Measurements from ENCODE around the gene BFAR.
"Not testable (repeated sequence)": the region's sequence is repeated elsewhere in the genome, so short reads cannot be mapped to it uniquely, and the experiment has no call there.

BFAR gene

GRCh38 chr16:14613991-14614390, 18.8 kb upstream of the BFAR start:
- peaks cover 84% of the 10 kb centered on the region for H3K36me3 ChIP-seq (ENCODE audit: control insufficient read depth, insufficient read depth, low read length)
- WGBS, 2 experiments (ENCODE audit: insufficient coverage in 2 of 2) = 93 to 94% methylated on average over 3 to 4 of the region's 4 CpGs

GRCh38 chr16:14616280-14616679, 16.5 kb upstream of the BFAR start:
- WGBS, 2 experiments (ENCODE audit: insufficient coverage in 2 of 2) = 88 to 96% methylated on average over 3 to 4 of the region's 4 CpGs
- Histone ChIP-seq H3K4me1 (ENCODE audit: control insufficient read depth, insufficient read depth, low read length, poor library complexity, severe bottlenecking) (no peaks in the 10 kb centered on the region), H3K27ac (ENCODE audit: low read depth, low read length, severe bottlenecking) (no peak overlapping the region), H3K36me3 (ENCODE audit: control insufficient read depth, insufficient read depth, low read length) (peaks cover 73% of the 10 kb centered on the region), H3K4me3 (ENCODE audit: extremely low read depth, insufficient read depth, low read length, poor library complexity, severe bottlenecking) (no peak overlapping the region), H3K9me3 (ENCODE audit: control insufficient read depth, low read length) (no peaks in the 10 kb centered on the region)

More at GRCh38 chr16:14613991-14614390, 18.8 kb upstream of the BFAR start:
- H3K4me3 ChIP-seq (ENCODE audit: extremely low read depth, insufficient read depth, low read length, poor library complexity, severe bottlenecking) = no peak overlapping the region
- no peaks in the 10 kb centered on the region for H3K9me3 ChIP-seq (ENCODE audit: control insufficient read depth, low read length)
- no peaks in the 10 kb centered on the region for H3K4me1 ChIP-seq (ENCODE audit: control insufficient read depth, insufficient read depth, low read length, poor library complexity, severe bottlenecking)
- H3K27ac ChIP-seq (ENCODE audit: low read depth, low read length, severe bottlenecking) = no peak overlapping the region

- H3K27ac ChIP-seq (ENCODE audit: low read depth, low read length, severe bottlenecking) = no peak overlapping the region
- H3K9me3 ChIP-seq (ENCODE audit: control insufficient read depth, low read length) = no peaks in the 10 kb centered on the region
- no peak overlapping the region for H3K4me3 ChIP-seq (ENCODE audit: extremely low read depth, insufficient read depth, low read length, poor library complexity, severe bottlenecking)
- WGBS, 2 experiments (ENCODE audit: insufficient coverage in 2 of 2) = 83 to 89% methylated on average over 3 to 4 of the region's 7 CpGs
- H3K4me1 ChIP-seq (ENCODE audit: control insufficient read depth, insufficient read depth, low read length, poor library complexity, severe bottlenecking) = no peaks in the 10 kb centered on the region
- peaks cover 79% of the 10 kb centered on the region for H3K36me3 ChIP-seq (ENCODE audit: control insufficient read depth, insufficient read depth, low read length)
Observed at GRCh38 chr16:14618566-14618965, 14.2 kb upstream of the BFAR start.

- H3K36me3 ChIP-seq (ENCODE audit: control insufficient read depth, insufficient read depth, low read length) = peaks cover 55% of the 10 kb centered on the region
- WGBS, 2 experiments (ENCODE audit: insufficient coverage in 2 of 2) = 95 to 96% methylated on average over 3 to 4 of the region's 4 CpGs
Observed at GRCh38 chr16:14627078-14627477, 5.7 kb upstream of the BFAR start.

GRCh38 chr16:14628806-14629611, 3.7 kb upstream of the BFAR start:
- WGBS, 2 experiments (ENCODE audit: insufficient coverage in 2 of 2) = 70 to 88% methylated on average over 5 to 6 of the region's 12 CpGs
- H3K27ac ChIP-seq (ENCODE audit: low read depth, low read length, severe bottlenecking) = peak overlapping the region; percentile 93
- no peaks in the 10 kb centered on the region for H3K9me3 ChIP-seq (ENCODE audit: control insufficient read depth, low read length)
- peaks cover 3% of the 10 kb centered on the region for H3K4me1 ChIP-seq (ENCODE audit: control insufficient read depth, insufficient read depth, low read length, poor library complexity, severe bottlenecking)
- H3K4me3 ChIP-seq (ENCODE audit: extremely low read depth, insufficient read depth, low read length, poor library complexity, severe bottlenecking) = peak overlapping the region; percentile 78
- H3K36me3 ChIP-seq (ENCODE audit: control insufficient read depth, insufficient read depth, low read length) = peaks cover 38% of the 10 kb centered on the region

More at GRCh38 chr16:14627078-14627477, 5.7 kb upstream of the BFAR start:
- H3K4me1 ChIP-seq (ENCODE audit: control insufficient read depth, insufficient read depth, low read length, poor library complexity, severe bottlenecking) = peaks cover 3% of the 10 kb centered on the region
- H3K4me3 ChIP-seq (ENCODE audit: extremely low read depth, insufficient read depth, low read length, poor library complexity, severe bottlenecking) = no peak overlapping the region
- H3K9me3 ChIP-seq (ENCODE audit: control insufficient read depth, low read length) = no peaks in the 10 kb centered on the region
- no peak overlapping the region for H3K27ac ChIP-seq (ENCODE audit: low read depth, low read length, severe bottlenecking)

GRCh38 chr16:14629612-14629918, 3.2 kb upstream of the BFAR start:
- Histone ChIP-seq H3K4me1 (ENCODE audit: control insufficient read depth, insufficient read depth, low read length, poor library complexity, severe bottlenecking) (peaks cover 8% of the 10 kb centered on the region), H3K27ac (ENCODE audit: low read depth, low read length, severe bottlenecking) (peak overlapping the region; percentile 93), H3K36me3 (ENCODE audit: control insufficient read depth, insufficient read depth, low read length) (peaks cover 38% of the 10 kb centered on the region), H3K4me3 (ENCODE audit: extremely low read depth, insufficient read depth, low read length, poor library complexity, severe bottlenecking) (peak overlapping the region; percentile 78), H3K9me3 (ENCODE audit: control insufficient read depth, low read length) (no peaks in the 10 kb centered on the region)
- WGBS, 2 experiments (ENCODE audit: insufficient coverage in 2 of 2) = 2 to 5% methylated on average over 12 to 15 of the region's 17 CpGs

GRCh38 chr16:14629919-14630619, 2.7 kb upstream of the BFAR start, which contains the start of gene PARN:
Gene PARN (minus strand): TSS chr16:14630260. CDS start chr16:14630125, 135 bp downstream.
- Histone ChIP-seq H3K9me3 (ENCODE audit: control insufficient read depth, low read length) (no peaks in the 10 kb centered on the region), H3K27ac (ENCODE audit: low read depth, low read length, severe bottlenecking) (peak within 1 kb of the TSS; percentile 93), H3K4me1 (ENCODE audit: control insufficient read depth, insufficient read depth, low read length, poor library complexity, severe bottlenecking) (peaks cover 13% of the 10 kb centered on the region), H3K36me3 (ENCODE audit: control insufficient read depth, insufficient read depth, low read length) (peaks cover 38% of the 10 kb centered on the region), H3K4me3 (ENCODE audit: extremely low read depth, insufficient read depth, low read length, poor library complexity, severe bottlenecking) (peak within 1 kb of the TSS; percentile 78)
- 2 to 4% methylated on average over 24 to 51 of the region's 51 CpGs for WGBS, 2 experiments (ENCODE audit: insufficient coverage in 2 of 2)

- H3K4me3 ChIP-seq (ENCODE audit: extremely low read depth, insufficient read depth, low read length, poor library complexity, severe bottlenecking) = peak overlapping the region; percentile 78
- not testable (repeated sequence) for H3K9me3 ChIP-seq (ENCODE audit: control insufficient read depth, low read length)
- peaks cover 34% of the 10 kb centered on the region for H3K36me3 ChIP-seq (ENCODE audit: control insufficient read depth, insufficient read depth, low read length)
- H3K4me1 ChIP-seq (ENCODE audit: control insufficient read depth, insufficient read depth, low read length, poor library complexity, severe bottlenecking) = peaks cover 18% of the 10 kb centered on the region
- 91 to 94% methylated on average over 22 to 23 of the region's 29 CpGs for WGBS, 2 experiments (ENCODE audit: insufficient coverage in 2 of 2)
- H3K27ac ChIP-seq (ENCODE audit: low read depth, low read length, severe bottlenecking) = peak overlapping the region; percentile 93
Observed at GRCh38 chr16:14630620-14631330, 2.0 kb upstream of the BFAR start.

GRCh38 chr16:14634389-14634725, 1.6 kb downstream of the BFAR start:
- H3K9me3 ChIP-seq (ENCODE audit: control insufficient read depth, low read length) = no peaks in the 10 kb centered on the region
- H3K36me3 ChIP-seq (ENCODE audit: control insufficient read depth, insufficient read depth, low read length) = peaks cover 35% of the 10 kb centered on the region
- peak overlapping the region; percentile 97 for H3K4me3 ChIP-seq (ENCODE audit: extremely low read depth, insufficient read depth, low read length, poor library complexity, severe bottlenecking)
- peaks cover 18% of the 10 kb centered on the region for H3K4me1 ChIP-seq (ENCODE audit: control insufficient read depth, insufficient read depth, low read length, poor library complexity, severe bottlenecking)
- no peak overlapping the region for H3K27ac ChIP-seq (ENCODE audit: low read depth, low read length, severe bottlenecking)
- WGBS, 2 experiments (ENCODE audit: insufficient coverage in 2 of 2) = 81 to 83% methylated on average over 3 of the region's 7 CpGs

- Histone ChIP-seq H3K4me3 (ENCODE audit: extremely low read depth, insufficient read depth, low read length, poor library complexity, severe bottlenecking) (no peak overlapping the region), H3K9me3 (ENCODE audit: control insufficient read depth, low read length) (no peaks in the 10 kb centered on the region), H3K27ac (ENCODE audit: low read depth, low read length, severe bottlenecking) (peak overlapping the region; percentile 49), H3K36me3 (ENCODE audit: control insufficient read depth, insufficient read depth, low read length) (peaks cover 47% of the 10 kb centered on the region), H3K4me1 (ENCODE audit: control insufficient read depth, insufficient read depth, low read length, poor library complexity, severe bottlenecking) (peaks cover 18% of the 10 kb centered on the region)
- WGBS, 2 experiments (ENCODE audit: insufficient coverage in 2 of 2) = 71 to 76% methylated on average over 8 to 9 of the region's 12 CpGs
Observed at GRCh38 chr16:14635395-14636165, 2.8 kb downstream of the BFAR start.

All from mesodermal cell (in vitro differentiated cells).